Kasumi-1 (cell line): ENCODE measurements around the gene PSKH1.
"Not testable (repeated sequence)": the region's sequence is repeated elsewhere in the genome, so short reads cannot be mapped to it uniquely, and the experiment has no call there.

ENCODE experiments used
- DNase-seq, 2 experiments: peaks; one replicate each; lab custom pipeline; 2025; lab: John Stamatoyannopoulos, UW

The PSKH1 gene

GRCh38 chr16:67926181-67926750 lies 33.2 kb downstream of the PSKH1 start:
- DNase-seq = peak; percentile 17 to 34

- DNase-seq = no peak
These were observed 34.3 kb downstream of the PSKH1 start for GRCh38 chr16:67927131-67927941.

- no peak for DNase-seq
These were observed 35.1 kb downstream of the PSKH1 start for GRCh38 chr16:67928147-67928546.

GRCh38 chr16:67928561-67929364 lies 35.7 kb downstream of the PSKH1 start:
- DNase-seq = peak; percentile 77 to 80

GRCh38 chr16:67930191-67930590 lies 37.1 kb downstream of the PSKH1 start:
- no peak for DNase-seq

- no peak for DNase-seq
These were observed 37.7 kb downstream of the PSKH1 start for GRCh38 chr16:67930678-67931211.

GRCh38 chr16:67931712-67932461 lies 38.8 kb downstream of the PSKH1 start, which contains the start of gene CTRL:
TSS of gene CTRL (minus strand) at chr16:67931862. CDS start at chr16:67931852, 10 bp downstream.
- no peak for DNase-seq

GRCh38 chr16:67932462-67932840 lies 39.4 kb downstream of the PSKH1 start:
- no peak for DNase-seq

- no peak for DNase-seq
These were observed 40.8 kb downstream of the PSKH1 start for GRCh38 chr16:67933805-67934204.

GRCh38 chr16:67934306-67935100 lies 41.4 kb downstream of the PSKH1 start:
- no peak for DNase-seq

- DNase-seq = no peak
These were observed 42.0 kb downstream of the PSKH1 start for GRCh38 chr16:67935101-67935401.

GRCh38 chr16:67935402-67936123 lies 42.5 kb downstream of the PSKH1 start:
- peak; percentile 93 to 95 for DNase-seq

- peak; percentile 57 to 91 for DNase-seq
These were observed 43.2 kb downstream of the PSKH1 start, which contains the start of gene PSMB10 for GRCh38 chr16:67936124-67936879. TSS of gene PSMB10 (minus strand) at chr16:67936850. CDS start at chr16:67936749, 101 bp downstream.

- peak in 1 of 2 experiments; percentile 95 for DNase-seq
These were observed 44.0 kb downstream of the PSKH1 start for GRCh38 chr16:67936880-67937605.

- not testable (repeated sequence) for DNase-seq
These were observed 44.7 kb downstream of the PSKH1 start for GRCh38 chr16:67937713-67938112.

GRCh38 chr16:67939507-67940445 lies 46.7 kb downstream of the PSKH1 start:
- DNase-seq = no peak

- no peak for DNase-seq
These were observed 47.5 kb downstream of the PSKH1 start for GRCh38 chr16:67940446-67941089.
